ENCODE measurements around the gene PER1. TPM values are rescaled to one million over a fixed set of nuclear protein-coding genes. Genes with fewer than 3 reads are reported as not detected.

The PER1 gene
- total and polyA plus RNA-seq, 2 of the 13 experiments (the other 11 are each of a cell fraction or from before 2014, with no cell fraction given), result 2.6 to 3.6 TPM

DNA sequence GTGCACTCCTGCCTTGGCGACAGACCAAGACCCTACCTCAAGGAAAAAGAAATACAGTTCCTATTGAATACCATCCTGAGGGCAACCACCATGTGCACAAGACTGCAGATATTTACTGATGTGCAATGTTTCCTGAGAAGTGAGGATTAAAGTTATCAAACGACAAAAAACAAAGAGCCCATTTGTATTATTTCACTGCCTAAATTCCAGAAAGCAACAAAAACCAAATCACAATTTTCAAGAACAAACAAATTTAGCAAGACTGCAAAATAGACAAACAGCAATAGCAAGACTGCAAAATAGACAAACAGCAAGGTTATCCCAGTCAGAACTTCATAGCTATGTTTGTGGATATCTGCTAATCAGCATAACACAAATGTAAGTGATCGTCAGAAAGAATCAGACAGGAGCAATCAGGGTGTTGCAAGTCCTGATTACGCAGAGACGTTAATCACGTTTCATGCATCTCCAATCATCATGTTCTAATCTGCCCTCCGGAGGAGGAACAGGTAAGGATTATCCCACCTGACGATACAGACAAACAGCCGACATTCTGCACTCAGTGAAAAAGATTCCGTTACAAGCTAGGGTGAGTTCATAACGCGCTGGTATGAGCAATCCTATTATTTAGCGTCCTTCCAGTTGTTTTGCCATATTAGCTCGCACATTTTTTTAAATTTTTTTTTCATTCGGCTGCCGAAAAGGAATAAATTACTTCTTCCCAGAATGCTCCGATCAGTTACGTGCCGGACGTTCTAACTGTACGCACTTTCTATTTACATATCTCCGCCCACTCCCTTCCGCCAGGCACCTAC is 21.1 kb upstream of the PER1 start (continued):
- TF ChIP-seq, protein P1, sequence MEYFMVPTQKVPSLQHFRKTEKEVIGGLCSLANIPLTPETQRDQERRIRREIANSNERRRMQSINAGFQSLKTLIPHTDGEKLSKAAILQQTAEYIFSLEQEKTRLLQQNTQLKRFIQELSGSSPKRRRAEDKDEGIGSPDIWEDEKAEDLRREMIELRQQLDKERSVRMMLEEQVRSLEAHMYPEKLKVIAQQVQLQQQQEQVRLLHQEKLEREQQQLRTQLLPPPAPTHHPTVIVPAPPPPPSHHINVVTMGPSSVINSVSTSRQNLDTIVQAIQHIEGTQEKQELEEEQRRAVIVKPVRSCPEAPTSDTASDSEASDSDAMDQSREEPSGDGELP (IDR thresholded peaks at IDR 0.05; ENCODE audit: borderline replicate concordance, low read depth), result peak; percentile 59; the same call in 1 of the 2 replicates
- no peak for TF ChIP-seq ATAD3A (CRISPR knock-in tag; IDR thresholded peaks at IDR 0.05)
- TF ChIP-seq SMAD9 (CRISPR knock-in tag; IDR thresholded peaks at IDR 0.05), result no peak
- TF ChIP-seq, protein P2, sequence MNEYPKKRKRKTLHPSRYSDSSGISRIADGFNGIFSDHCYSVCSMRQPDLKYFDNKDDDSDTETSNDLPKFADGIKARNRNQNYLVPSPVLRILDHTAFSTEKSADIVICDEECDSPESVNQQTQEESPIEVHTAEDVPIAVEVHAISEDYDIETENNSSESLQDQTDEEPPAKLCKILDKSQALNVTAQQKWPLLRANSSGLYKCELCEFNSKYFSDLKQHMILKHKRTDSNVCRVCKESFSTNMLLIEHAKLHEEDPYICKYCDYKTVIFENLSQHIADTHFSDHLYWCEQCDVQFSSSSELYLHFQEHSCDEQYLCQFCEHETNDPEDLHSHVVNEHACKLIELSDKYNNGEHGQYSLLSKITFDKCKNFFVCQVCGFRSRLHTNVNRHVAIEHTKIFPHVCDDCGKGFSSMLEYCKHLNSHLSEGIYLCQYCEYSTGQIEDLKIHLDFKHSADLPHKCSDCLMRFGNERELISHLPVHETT (CRISPR knock-in tag; conservative IDR thresholded peaks at IDR 0.05), result peak; percentile 92
- TF ChIP-seq, protein P3, sequence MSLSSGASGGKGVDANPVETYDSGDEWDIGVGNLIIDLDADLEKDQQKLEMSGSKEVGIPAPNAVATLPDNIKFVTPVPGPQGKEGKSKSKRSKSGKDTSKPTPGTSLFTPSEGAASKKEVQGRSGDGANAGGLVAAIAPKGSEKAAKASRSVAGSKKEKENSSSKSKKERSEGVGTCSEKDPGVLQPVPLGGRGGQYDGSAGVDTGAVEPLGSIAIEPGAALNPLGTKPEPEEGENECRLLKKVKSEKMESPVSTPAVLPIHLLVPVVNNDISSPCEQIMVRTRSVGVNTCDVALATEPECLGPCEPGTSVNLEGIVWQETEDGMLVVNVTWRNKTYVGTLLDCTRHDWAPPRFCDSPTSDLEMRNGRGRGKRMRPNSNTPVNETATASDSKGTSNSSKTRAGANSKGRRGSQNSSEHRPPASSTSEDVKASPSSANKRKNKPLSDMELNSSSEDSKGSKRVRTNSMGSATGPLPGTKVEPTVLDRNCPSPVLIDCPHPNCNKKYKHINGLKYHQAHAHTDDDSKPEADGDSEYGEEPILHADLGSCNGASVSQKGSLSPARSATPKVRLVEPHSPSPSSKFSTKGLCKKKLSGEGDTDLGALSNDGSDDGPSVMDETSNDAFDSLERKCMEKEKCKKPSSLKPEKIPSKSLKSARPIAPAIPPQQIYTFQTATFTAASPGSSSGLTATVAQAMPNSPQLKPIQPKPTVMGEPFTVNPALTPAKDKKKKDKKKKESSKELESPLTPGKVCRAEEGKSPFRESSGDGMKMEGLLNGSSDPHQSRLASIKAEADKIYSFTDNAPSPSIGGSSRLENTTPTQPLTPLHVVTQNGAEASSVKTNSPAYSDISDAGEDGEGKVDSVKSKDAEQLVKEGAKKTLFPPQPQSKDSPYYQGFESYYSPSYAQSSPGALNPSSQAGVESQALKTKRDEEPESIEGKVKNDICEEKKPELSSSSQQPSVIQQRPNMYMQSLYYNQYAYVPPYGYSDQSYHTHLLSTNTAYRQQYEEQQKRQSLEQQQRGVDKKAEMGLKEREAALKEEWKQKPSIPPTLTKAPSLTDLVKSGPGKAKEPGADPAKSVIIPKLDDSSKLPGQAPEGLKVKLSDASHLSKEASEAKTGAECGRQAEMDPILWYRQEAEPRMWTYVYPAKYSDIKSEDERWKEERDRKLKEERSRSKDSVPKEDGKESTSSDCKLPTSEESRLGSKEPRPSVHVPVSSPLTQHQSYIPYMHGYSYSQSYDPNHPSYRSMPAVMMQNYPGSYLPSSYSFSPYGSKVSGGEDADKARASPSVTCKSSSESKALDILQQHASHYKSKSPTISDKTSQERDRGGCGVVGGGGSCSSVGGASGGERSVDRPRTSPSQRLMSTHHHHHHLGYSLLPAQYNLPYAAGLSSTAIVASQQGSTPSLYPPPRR (CRISPR knock-in tag; IDR thresholded peaks at IDR 0.05; ENCODE audit: borderline replicate concordance), result peak; percentile 90
- TF ChIP-seq REXO4 (CRISPR knock-in tag; IDR thresholded peaks at IDR 0.05; ENCODE audit: borderline replicate concordance), result peak; percentile 76; the same call in 1 of the 2 replicates
- TF ChIP-seq, protein P4, sequence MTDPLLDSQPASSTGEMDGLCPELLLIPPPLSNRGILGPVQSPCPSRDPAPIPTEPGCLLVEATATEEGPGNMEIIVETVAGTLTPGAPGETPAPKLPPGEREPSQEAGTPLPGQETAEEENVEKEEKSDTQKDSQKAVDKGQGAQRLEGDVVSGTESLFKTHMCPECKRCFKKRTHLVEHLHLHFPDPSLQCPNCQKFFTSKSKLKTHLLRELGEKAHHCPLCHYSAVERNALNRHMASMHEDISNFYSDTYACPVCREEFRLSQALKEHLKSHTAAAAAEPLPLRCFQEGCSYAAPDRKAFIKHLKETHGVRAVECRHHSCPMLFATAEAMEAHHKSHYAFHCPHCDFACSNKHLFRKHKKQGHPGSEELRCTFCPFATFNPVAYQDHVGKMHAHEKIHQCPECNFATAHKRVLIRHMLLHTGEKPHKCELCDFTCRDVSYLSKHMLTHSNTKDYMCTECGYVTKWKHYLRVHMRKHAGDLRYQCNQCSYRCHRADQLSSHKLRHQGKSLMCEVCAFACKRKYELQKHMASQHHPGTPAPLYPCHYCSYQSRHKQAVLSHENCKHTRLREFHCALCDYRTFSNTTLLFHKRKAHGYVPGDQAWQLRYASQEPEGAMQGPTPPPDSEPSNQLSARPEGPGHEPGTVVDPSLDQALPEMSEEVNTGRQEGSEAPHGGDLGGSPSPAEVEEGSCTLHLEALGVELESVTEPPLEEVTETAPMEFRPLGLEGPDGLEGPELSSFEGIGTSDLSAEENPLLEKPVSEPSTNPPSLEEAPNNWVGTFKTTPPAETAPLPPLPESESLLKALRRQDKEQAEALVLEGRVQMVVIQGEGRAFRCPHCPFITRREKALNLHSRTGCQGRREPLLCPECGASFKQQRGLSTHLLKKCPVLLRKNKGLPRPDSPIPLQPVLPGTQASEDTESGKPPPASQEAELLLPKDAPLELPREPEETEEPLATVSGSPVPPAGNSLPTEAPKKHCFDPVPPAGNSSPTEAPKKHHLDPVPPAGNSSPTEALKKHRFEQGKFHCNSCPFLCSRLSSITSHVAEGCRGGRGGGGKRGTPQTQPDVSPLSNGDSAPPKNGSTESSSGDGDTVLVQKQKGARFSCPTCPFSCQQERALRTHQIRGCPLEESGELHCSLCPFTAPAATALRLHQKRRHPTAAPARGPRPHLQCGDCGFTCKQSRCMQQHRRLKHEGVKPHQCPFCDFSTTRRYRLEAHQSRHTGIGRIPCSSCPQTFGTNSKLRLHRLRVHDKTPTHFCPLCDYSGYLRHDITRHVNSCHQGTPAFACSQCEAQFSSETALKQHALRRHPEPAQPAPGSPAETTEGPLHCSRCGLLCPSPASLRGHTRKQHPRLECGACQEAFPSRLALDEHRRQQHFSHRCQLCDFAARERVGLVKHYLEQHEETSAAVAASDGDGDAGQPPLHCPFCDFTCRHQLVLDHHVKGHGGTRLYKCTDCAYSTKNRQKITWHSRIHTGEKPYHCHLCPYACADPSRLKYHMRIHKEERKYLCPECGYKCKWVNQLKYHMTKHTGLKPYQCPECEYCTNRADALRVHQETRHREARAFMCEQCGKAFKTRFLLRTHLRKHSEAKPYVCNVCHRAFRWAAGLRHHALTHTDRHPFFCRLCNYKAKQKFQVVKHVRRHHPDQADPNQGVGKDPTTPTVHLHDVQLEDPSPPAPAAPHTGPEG (CRISPR knock-in tag; IDR thresholded peaks at IDR 0.05), result peak; percentile 84
- peak; percentile 87; the same call in 1 of the 2 replicates for TF ChIP-seq SOX5 (CRISPR knock-in tag; IDR thresholded peaks at IDR 0.05; ENCODE audit: borderline replicate concordance)
- TF ChIP-seq ZNF660 (CRISPR knock-in tag; IDR thresholded peaks at IDR 0.05; ENCODE audit: borderline replicate concordance, low read depth), result no peak
- TF ChIP-seq ZNF354B (CRISPR knock-in tag; IDR thresholded peaks at IDR 0.05), result peak; percentile 95; the same call in 1 of the 2 replicates
- peak; percentile 85 for TF ChIP-seq TEAD3 (CRISPR knock-in tag; optimal IDR thresholded peaks at IDR 0.05; ENCODE audit: borderline replicate concordance)
- TF ChIP-seq ZNF251 (CRISPR knock-in tag; IDR thresholded peaks at IDR 0.05), result no peak
- peak; percentile 92 for TF ChIP-seq ZBTB20 (CRISPR knock-in tag; IDR thresholded peaks at IDR 0.05; ENCODE audit: borderline replicate concordance, low read depth)
- peak; percentile 91 for TF ChIP-seq MIER2 (CRISPR knock-in tag; IDR thresholded peaks at IDR 0.05)
- no peak for TF ChIP-seq ZNF563 (CRISPR knock-in tag; IDR thresholded peaks at IDR 0.05)
- no peak for TF ChIP-seq KLF13 (CRISPR knock-in tag; IDR thresholded peaks at IDR 0.05)

Measured in HepG2 (cell line).